Thymus (tissue), 11 donors: Measurements from ENCODE around the gene TSBP1. TPM values are rescaled to one million over a fixed set of nuclear protein-coding genes. Genes with fewer than 3 reads are reported as not detected.

Experiments
- DNase-seq, 9 donors: peaks; one replicate each; pipeline ENCODE4 v3.0.0-alpha.2; 2013; ENCODE audit warnings: low spot score in 9 of 9, low read depth in 6 of 9, missing footprints in 1 of 9
- H3K27ac ChIP-seq, 2 donors: one replicate each; pipeline ENCODE4 v1.5.1; 2013; ENCODE audit warnings: control low read depth in 1 of 2, low read depth in 1 of 2, low read length in 1 of 2, mild to moderate bottlenecking in 1 of 2, moderate library complexity in 1 of 2
- H3K27me3 ChIP-seq, 2 donors: one replicate each; pipeline ENCODE4 v1.5.1; 2013; ENCODE audit warnings: low read length in 1 of 2; ENCODE audit not compliant: control insufficient read depth in 2 of 2, insufficient read depth in 1 of 2
- H3K36me3 ChIP-seq, 2 donors: one replicate each; pipeline ENCODE4 v1.5.1; 2013; ENCODE audit warnings: low read length in 1 of 2, mild to moderate bottlenecking in 1 of 2, moderate library complexity in 1 of 2; ENCODE audit not compliant: control insufficient read depth in 2 of 2, insufficient read depth in 2 of 2
- H3K4me1 ChIP-seq, 2 donors: one replicate each; pipeline ENCODE4 v1.5.1; 2013; ENCODE audit warnings: low read length in 2 of 2; ENCODE audit not compliant: control insufficient read depth in 2 of 2, insufficient read depth in 2 of 2
- H3K4me3 ChIP-seq, 2 donors: one replicate each; pipeline ENCODE4 v1.5.1; 2013; ENCODE audit warnings: low read length in 2 of 2, control low read depth in 1 of 2, mild to moderate bottlenecking in 1 of 2
- H3K9me3 ChIP-seq, 2 donors: one replicate each; pipeline ENCODE4 v1.5.1; 2013; ENCODE audit warnings: low read length in 1 of 2, mild to moderate bottlenecking in 1 of 2; ENCODE audit not compliant: control insufficient read depth in 2 of 2, insufficient read depth in 1 of 2
- WGBS: extraction: QIAGEN DNeasy Blood & Tissue Kit; methylation state at CpG from one replicate; pipeline ENCODE4 v1.1.7; 2013; 5-methylcytosine and 5-hydroxymethylcytosine counted together
- polyA plus RNA-seq: library from polyadenylated mRNA; stranded (reverse); fragments of 200-250 nt; gene quantifications from one replicate; pipeline ENCODE4 v1.2.3, GENCODE V29; 2013
- total RNA-seq: library from RNA; stranded (reverse); fragments of 120-200 nt; gene quantifications from one replicate; pipeline ENCODE4 v1.2.4, GENCODE V29; 2013
- donor health status: healthy.

Gene TSBP1
- total and polyA plus RNA-seq, 2 donors: not detected

DNA sequence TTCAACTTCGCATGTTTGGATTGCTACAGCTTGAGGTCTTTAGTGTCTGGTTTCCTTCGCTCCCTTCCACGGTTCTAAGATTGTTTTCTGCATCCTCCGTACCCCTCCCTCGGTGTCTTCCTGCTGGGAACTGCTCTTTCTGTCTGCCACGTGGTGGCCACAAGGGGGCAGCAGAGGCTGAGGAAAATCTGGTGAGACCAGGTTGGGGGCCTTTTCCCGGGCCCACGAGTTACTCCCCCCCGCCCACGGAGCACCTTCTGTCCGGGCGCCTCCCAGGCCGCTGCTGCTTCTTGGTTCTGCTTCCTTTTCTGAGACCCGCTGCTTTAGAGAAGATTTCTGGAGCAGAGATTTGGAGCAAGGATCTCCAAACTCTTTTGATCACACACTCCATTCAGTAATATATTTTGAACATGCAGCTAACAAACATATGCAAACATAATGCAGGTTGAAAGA lies 126.7 kb downstream of the TSBP1 start:
- H3K27me3 ChIP-seq: peaks cover 0 to 9% of the 10 kb centered on the region in 2 donors
- no peaks in the 10 kb centered on the region for H3K36me3 ChIP-seq
- H3K4me1 ChIP-seq: peaks cover 2 to 5% of the 10 kb centered on the region in 2 donors
- H3K27ac ChIP-seq: peak overlapping the region in 1 of 2 donors; percentile 15
- 3% methylated on average over 14 of the region's 14 CpGs for WGBS
- H3K4me3 ChIP-seq: peak overlapping the region in 1 of 2 donors; percentile 20
- no peaks in the 10 kb centered on the region for H3K9me3 ChIP-seq
- peak; percentile 43 to 83 (median 74) for DNase-seq

DNA sequence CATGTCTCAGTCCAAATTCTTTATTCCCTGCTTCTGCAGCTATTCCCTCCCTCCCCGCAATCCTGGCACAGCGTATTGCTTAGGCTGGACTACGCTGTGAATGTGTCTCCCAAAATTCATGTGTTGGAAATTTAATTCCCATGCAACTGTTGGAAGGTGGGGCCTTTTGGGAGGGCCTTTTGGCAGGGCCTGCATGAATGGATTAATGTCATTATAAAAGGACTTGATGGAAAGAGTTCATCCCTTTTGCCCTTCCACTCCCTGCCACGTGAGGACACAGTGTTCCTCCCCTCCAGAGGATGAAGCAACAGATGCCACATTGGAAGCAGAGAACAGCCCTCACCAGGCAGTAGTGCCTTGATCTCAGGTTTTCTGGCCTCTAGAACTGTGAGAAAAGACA lies 127.4 kb downstream of the TSBP1 start:
- Histone ChIP-seq H3K9me3 (no peaks in the 10 kb centered on the region), H3K27me3 (peaks cover 0 to 9% of the 10 kb centered on the region in 2 donors), H3K4me3 (no peak overlapping the region), H3K27ac (no peak overlapping the region), H3K4me1 (peaks cover 2 to 5% of the 10 kb centered on the region in 2 donors), H3K36me3 (no peaks in the 10 kb centered on the region)
- 96% methylated on average over 4 of the region's 4 CpGs for WGBS
- DNase-seq: no peak

Other genes with a start within 250 kb of the TSBP1 start
- gene ATF6B, start 243.7 kb downstream of the TSBP1 start, total RNA-seq: 16.0 TPM
- 49.2 TPM for gene ATF6B, start 243.7 kb downstream of the TSBP1 start, polyA plus RNA-seq
- gene FKBPL, start 241.6 kb downstream of the TSBP1 start, total RNA-seq: 6.8 TPM
- 6.0 TPM for gene FKBPL, start 241.6 kb downstream of the TSBP1 start, polyA plus RNA-seq
- not detected for gene PRRT1, start 220.0 kb downstream of the TSBP1 start, total RNA-seq
- gene PRRT1, start 220.0 kb downstream of the TSBP1 start, polyA plus RNA-seq: 6.1 TPM
- gene PPT2, start 217.8 kb downstream of the TSBP1 start, total RNA-seq: 7.6 TPM
- gene PPT2, start 217.8 kb downstream of the TSBP1 start, polyA plus RNA-seq: 9.8 TPM
- 10.5 TPM for gene EGFL8, start 207.3 kb downstream of the TSBP1 start, total RNA-seq
- gene EGFL8, start 207.3 kb downstream of the TSBP1 start, polyA plus RNA-seq: 31.9 TPM
- gene AGPAT1, start 195.8 kb downstream of the TSBP1 start, total RNA-seq: 25.2 TPM
- gene AGPAT1, start 195.8 kb downstream of the TSBP1 start, polyA plus RNA-seq: 32.6 TPM
- gene RNF5, start 193.5 kb downstream of the TSBP1 start, total RNA-seq: 62.8 TPM
- 77.3 TPM for gene RNF5, start 193.5 kb downstream of the TSBP1 start, polyA plus RNA-seq
- 8.5 TPM for gene AGER, start 187.7 kb downstream of the TSBP1 start, total RNA-seq
- gene AGER, start 187.7 kb downstream of the TSBP1 start, polyA plus RNA-seq: 81.3 TPM
- gene PBX2, start 181.7 kb downstream of the TSBP1 start, total RNA-seq: 28.1 TPM
- gene PBX2, start 181.7 kb downstream of the TSBP1 start, polyA plus RNA-seq: 76.9 TPM
- 130 TPM for gene GPSM3, start 179.3 kb downstream of the TSBP1 start, total RNA-seq
- 146 TPM for gene GPSM3, start 179.3 kb downstream of the TSBP1 start, polyA plus RNA-seq
- gene NOTCH4, start 147.8 kb downstream of the TSBP1 start, total RNA-seq: 2.5 TPM
- gene NOTCH4, start 147.8 kb downstream of the TSBP1 start, polyA plus RNA-seq: 32.7 TPM
- gene BTNL2, start 35.3 kb upstream of the TSBP1 start, total RNA-seq: not detected
- not detected for gene BTNL2, start 35.3 kb upstream of the TSBP1 start, polyA plus RNA-seq
- gene HLA-DRA, start 68.0 kb upstream of the TSBP1 start, total RNA-seq: 1,598 TPM
- gene HLA-DRA, start 68.0 kb upstream of the TSBP1 start, polyA plus RNA-seq: 1,667 TPM
- gene HLA-DRB5, start 158.4 kb upstream of the TSBP1 start, total RNA-seq: 266 TPM
- gene HLA-DRB5, start 158.4 kb upstream of the TSBP1 start, polyA plus RNA-seq: 20.0 TPM
- 501 TPM for gene HLA-DRB1, start 217.9 kb upstream of the TSBP1 start, total RNA-seq
- gene HLA-DRB1, start 217.9 kb upstream of the TSBP1 start, polyA plus RNA-seq: 685 TPM